GM23248 (cell line): Measurements from ENCODE around the gene PKIB. TPM values are rescaled to one million over a fixed set of nuclear protein-coding genes. Genes with fewer than 3 reads are reported as not detected.
"Not testable (repeated sequence)": the region's sequence is repeated elsewhere in the genome, so short reads cannot be mapped to it uniquely, and the experiment has no call there.

Experiments used
- DNase-seq: peaks from one replicate; pipeline ENCODE4 v3.0.0-alpha.2; 2015
- H2AFZ ChIP-seq: fragments of 200-600 bp; sonication (generic); 2 replicates; pipeline ENCODE4 v1.6.1; 2016; ENCODE audit warnings: antibody characterized with exemption
- H3F3A ChIP-seq: fragments of 200-600 bp; sonication (generic); 2 replicates; pipeline ENCODE4 v1.6.1; 2016; ENCODE audit warnings: mild to moderate bottlenecking, antibody characterized with exemption, mixed run types; ENCODE audit not compliant: insufficient read depth
- H3K27ac ChIP-seq: fragments of 200-600 bp; sonication (generic); 2 replicates; pipeline ENCODE4 v1.5.1; 2016; ENCODE audit warnings: mild to moderate bottlenecking
- H3K27me3 ChIP-seq: fragments of 200-600 bp; sonication (generic); replicated peaks from 2 replicates; pipeline ENCODE4 v1.6.1; 2016; ENCODE audit warnings: mild to moderate bottlenecking; ENCODE audit not compliant: insufficient read depth
- H3K36me3 ChIP-seq: fragments of 200-600 bp; sonication (generic); 2 replicates; pipeline ENCODE4 v1.6.1; 2016; ENCODE audit warnings: low read depth, mild to moderate bottlenecking
- H3K4me1 ChIP-seq: fragments of 200-600 bp; sonication (generic); 2 replicates; pipeline ENCODE4 v1.6.1; 2016; ENCODE audit warnings: mild to moderate bottlenecking; ENCODE audit not compliant: insufficient read depth
- H3K4me2 ChIP-seq: fragments of 200-600 bp; sonication (generic); one replicate; pipeline ENCODE4 v1.6.1; 2016; ENCODE audit warnings: mild to moderate bottlenecking; ENCODE audit not compliant: unreplicated experiment
- H3K4me3 ChIP-seq: fragments of 200-600 bp; sonication (generic); 2 replicates; pipeline ENCODE4 v1.5.1; 2016; ENCODE audit warnings: mild to moderate bottlenecking
- H3K79me2 ChIP-seq: fragments of 200-600 bp; sonication (generic); 2 replicates; pipeline ENCODE4 v1.6.1; 2016; ENCODE audit warnings: mild to moderate bottlenecking; ENCODE audit not compliant: insufficient read depth
- H3K9ac ChIP-seq: fragments of 200-600 bp; sonication (generic); 2 replicates; pipeline ENCODE4 v1.6.1; 2016; ENCODE audit warnings: mild to moderate bottlenecking
- H3K9me2 ChIP-seq: fragments of 200-600 bp; sonication (generic); 2 replicates; pipeline ENCODE4 v1.6.1; 2016; ENCODE audit warnings: mixed run types, mild to moderate bottlenecking, moderate library complexity; ENCODE audit not compliant: insufficient read depth
- H3K9me3 ChIP-seq: fragments of 200-600 bp; sonication (generic); one replicate; pipeline ENCODE4 v1.6.1; 2017; ENCODE audit warnings: low read depth
- H4K20me1 ChIP-seq: fragments of 200-600 bp; sonication (generic); 2 replicates; pipeline ENCODE4 v1.6.0; 2016; ENCODE audit not compliant: insufficient read depth
- EZH2 ChIP-seq: fragments of 200-600 bp; sonication (generic); IDR thresholded peaks from 2 replicates; pipeline ENCODE4 v1.6.1; 2018; ENCODE audit warnings: antibody characterized with exemption, mild to moderate bottlenecking; ENCODE audit not compliant: insufficient read depth, poor library complexity, severe bottlenecking
- EZH2phosphoT487 ChIP-seq: fragments of 200-600 bp; sonication (generic); IDR thresholded peaks from 2 replicates; pipeline ENCODE4 v1.6.1; 2018; ENCODE audit warnings: antibody characterized with exemption, moderate library complexity, mild to moderate bottlenecking, low read depth; ENCODE audit not compliant: insufficient read depth
- WGBS, 2 experiments: methylation state at CpG; one replicate each; pipeline ENCODE4 v1.1.6; 2015 to 2017; ENCODE audit warnings: low lambda C conversion rate in 2 of 2, low coverage in 1 of 2; ENCODE audit errors: missing lambda C conversion rate in 2 of 2; 5-methylcytosine and 5-hydroxymethylcytosine counted together
- in situ Hi-C: fragments of 300-500 bp; cut with MboI; formaldehyde crosslinking; loops from 2 replicates; pipeline ENCODE4 v1.15.0; 2020
- polyA plus RNA-seq: library from polyadenylated mRNA; unstranded; fragments of >200 nt; fragmentation: Nextera tagmentation; extraction: Ambion mirVana; gene quantifications from 2 replicates; pipeline ENCODE4 v1.2.1, GENCODE V29; 2016
- total RNA-seq: library from RNA; depleted of rRNA; stranded (reverse); fragments of >200 nt; shearing (Covaris generic); gene quantifications from 2 replicates; pipeline ENCODE4 v1.2.3, GENCODE V29; 2014

PKIB gene
- total and polyA plus RNA-seq, 2 experiments from 2014 or later = 0.40 TPM; not detected in 1

DNA sequence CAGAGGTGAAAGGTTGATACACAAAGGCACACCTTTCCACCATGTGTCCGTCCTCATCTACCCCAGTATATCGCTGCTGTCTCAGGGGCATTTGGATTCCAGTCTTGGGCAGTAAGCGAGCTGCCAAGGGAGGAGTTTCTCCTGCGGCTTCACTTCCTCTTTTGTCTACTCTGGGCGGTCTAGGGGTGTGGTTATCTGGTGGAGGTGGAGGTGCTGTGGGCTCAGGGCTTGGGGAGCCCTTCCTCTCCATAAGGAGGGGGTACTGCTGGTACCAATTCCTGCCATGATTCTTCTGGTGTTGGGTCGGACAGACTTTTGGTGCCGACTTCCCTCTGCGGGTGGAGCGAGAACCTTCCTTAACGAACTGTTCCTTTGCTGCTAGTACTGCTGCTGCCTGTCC is 137.4 kb downstream of the PKIB start:
- H3K27ac ChIP-seq = no peak overlapping the region
- no peaks in the 10 kb centered on the region for H3F3A ChIP-seq
- H3K9me2 ChIP-seq = no peaks in the 10 kb centered on the region
- WGBS, 2 experiments = 85 to 87% methylated on average over 10 of the region's 10 CpGs
- no peak for DNase-seq
- H3K27me3 ChIP-seq = no peaks in the 10 kb centered on the region; the same call in 1 of the 2 replicates
- H2AFZ ChIP-seq = no peak overlapping the region
- no peak overlapping the region for H3K4me3 ChIP-seq
- no peaks in the 10 kb centered on the region for H3K4me1 ChIP-seq
- in situ Hi-C loops = loop anchor here (10.0 kb wide), 1 partner anchor 567 kb away; no protein-coding TSS in a partner anchor
- no peaks in the 10 kb centered on the region for H3K9me3 ChIP-seq
- no peak overlapping the region for H3K4me2 ChIP-seq
- TF ChIP-seq EZH2phosphoT487 (no peak), EZH2 (no peak)
- H3K9ac ChIP-seq = no peak overlapping the region
- no peaks in the 10 kb centered on the region for H3K36me3 ChIP-seq
- no peaks in the 10 kb centered on the region for H3K79me2 ChIP-seq
- no peaks in the 10 kb centered on the region for H4K20me1 ChIP-seq

DNA sequence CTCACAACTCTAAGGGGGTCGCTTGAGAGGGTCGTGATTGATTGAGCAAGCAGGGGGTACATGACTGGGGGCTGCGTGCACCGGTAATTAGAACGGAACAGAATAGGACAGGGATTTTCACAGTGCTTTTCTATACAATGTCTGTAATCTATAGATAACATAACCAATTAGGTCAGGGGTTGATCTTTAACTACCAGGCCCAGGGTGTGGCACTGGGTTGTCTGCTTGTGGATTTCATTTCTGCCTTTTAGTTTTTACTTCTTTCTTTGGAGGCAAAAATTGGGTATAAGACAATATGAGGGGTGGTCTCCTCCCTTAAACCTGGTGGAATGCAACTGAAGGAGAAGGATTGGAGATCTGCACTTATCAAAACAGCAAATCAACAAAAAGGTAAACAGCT is 138.7 kb downstream of the PKIB start:
- in situ Hi-C loops = loop anchor here (10.0 kb wide), 1 partner anchor 566 kb away; no protein-coding TSS in a partner anchor
- not testable (repeated sequence) for H3F3A ChIP-seq, H3K9me2 ChIP-seq, H3K4me2 ChIP-seq, H3K9me3 ChIP-seq, H3K4me1 ChIP-seq, H3K27me3 ChIP-seq, H3K27ac ChIP-seq, DNase-seq, H3K79me2 ChIP-seq, H3K36me3 ChIP-seq, H3K4me3 ChIP-seq, H2AFZ ChIP-seq, H4K20me1 ChIP-seq, H3K9ac ChIP-seq
- WGBS, 2 experiments = 19 to 24% methylated on average over 5 of the region's 5 CpGs

- Histone ChIP-seq H3K9ac (no peak overlapping the region), H3K36me3 (no peaks in the 10 kb centered on the region), H3K4me3 (no peak overlapping the region), H3K4me1 (no peaks in the 10 kb centered on the region), H3K79me2 (no peaks in the 10 kb centered on the region), H4K20me1 (no peaks in the 10 kb centered on the region), H3K9me2 (no peaks in the 10 kb centered on the region), H3K27me3 (no peaks in the 10 kb centered on the region; the same call in 1 of the 2 replicates), H2AFZ (no peak overlapping the region), H3F3A (no peaks in the 10 kb centered on the region), H3K9me3 (no peaks in the 10 kb centered on the region), H3K27ac (no peak overlapping the region), H3K4me2 (no peak overlapping the region)
- no peak for DNase-seq
- WGBS, 2 experiments = 76 to 77% methylated on average over 4 of the region's 4 CpGs
- in situ Hi-C loops = loop anchor here (10.0 kb wide), 1 partner anchor 565 kb away; no protein-coding TSS in a partner anchor
- TF ChIP-seq EZH2phosphoT487 (no peak), EZH2 (no peak)
Observed at GRCh38 chr6:122749451-122750050, 139.3 kb downstream of the PKIB start.

GRCh38 chr6:122751326-122751725 is 141.1 kb downstream of the PKIB start:
- no peaks in the 10 kb centered on the region for H4K20me1 ChIP-seq

More at GRCh38 chr6:122751326-122751725, 141.1 kb downstream of the PKIB start:
- Histone ChIP-seq H2AFZ (no peak overlapping the region), H3K36me3 (no peaks in the 10 kb centered on the region), H3K27ac (no peak overlapping the region), H3K4me3 (no peak overlapping the region), H3K9me3 (no peaks in the 10 kb centered on the region), H3F3A (no peaks in the 10 kb centered on the region), H3K4me2 (no peak overlapping the region), H3K9ac (no peak overlapping the region), H3K79me2 (no peaks in the 10 kb centered on the region), H3K4me1 (no peaks in the 10 kb centered on the region), H3K9me2 (no peaks in the 10 kb centered on the region), H3K27me3 (no peaks in the 10 kb centered on the region; the same call in 1 of the 2 replicates)
- in situ Hi-C loops = no loop called here
- no peak for DNase-seq
- 28 to 31% methylated on average over 3 of the region's 3 CpGs for WGBS, 2 experiments
- TF ChIP-seq EZH2phosphoT487 = no peak
- TF ChIP-seq EZH2 = no peak
